SH-SY5Y (cell line): ENCODE results near the gene RAD54L2.

ENCODE experiments used
- GATA2 ChIP-seq: IDR thresholded peaks from 2 replicates; pipeline ENCODE4 v1.6.1; 2011; ENCODE audit warnings: mild to moderate bottlenecking, low read depth, low read length
- GATA3 ChIP-seq: IDR thresholded peaks from 2 replicates; pipeline ENCODE4 v1.6.1; 2011; ENCODE audit warnings: low read depth, mild to moderate bottlenecking, low read length, moderate library complexity

Gene RAD54L2, protein sequence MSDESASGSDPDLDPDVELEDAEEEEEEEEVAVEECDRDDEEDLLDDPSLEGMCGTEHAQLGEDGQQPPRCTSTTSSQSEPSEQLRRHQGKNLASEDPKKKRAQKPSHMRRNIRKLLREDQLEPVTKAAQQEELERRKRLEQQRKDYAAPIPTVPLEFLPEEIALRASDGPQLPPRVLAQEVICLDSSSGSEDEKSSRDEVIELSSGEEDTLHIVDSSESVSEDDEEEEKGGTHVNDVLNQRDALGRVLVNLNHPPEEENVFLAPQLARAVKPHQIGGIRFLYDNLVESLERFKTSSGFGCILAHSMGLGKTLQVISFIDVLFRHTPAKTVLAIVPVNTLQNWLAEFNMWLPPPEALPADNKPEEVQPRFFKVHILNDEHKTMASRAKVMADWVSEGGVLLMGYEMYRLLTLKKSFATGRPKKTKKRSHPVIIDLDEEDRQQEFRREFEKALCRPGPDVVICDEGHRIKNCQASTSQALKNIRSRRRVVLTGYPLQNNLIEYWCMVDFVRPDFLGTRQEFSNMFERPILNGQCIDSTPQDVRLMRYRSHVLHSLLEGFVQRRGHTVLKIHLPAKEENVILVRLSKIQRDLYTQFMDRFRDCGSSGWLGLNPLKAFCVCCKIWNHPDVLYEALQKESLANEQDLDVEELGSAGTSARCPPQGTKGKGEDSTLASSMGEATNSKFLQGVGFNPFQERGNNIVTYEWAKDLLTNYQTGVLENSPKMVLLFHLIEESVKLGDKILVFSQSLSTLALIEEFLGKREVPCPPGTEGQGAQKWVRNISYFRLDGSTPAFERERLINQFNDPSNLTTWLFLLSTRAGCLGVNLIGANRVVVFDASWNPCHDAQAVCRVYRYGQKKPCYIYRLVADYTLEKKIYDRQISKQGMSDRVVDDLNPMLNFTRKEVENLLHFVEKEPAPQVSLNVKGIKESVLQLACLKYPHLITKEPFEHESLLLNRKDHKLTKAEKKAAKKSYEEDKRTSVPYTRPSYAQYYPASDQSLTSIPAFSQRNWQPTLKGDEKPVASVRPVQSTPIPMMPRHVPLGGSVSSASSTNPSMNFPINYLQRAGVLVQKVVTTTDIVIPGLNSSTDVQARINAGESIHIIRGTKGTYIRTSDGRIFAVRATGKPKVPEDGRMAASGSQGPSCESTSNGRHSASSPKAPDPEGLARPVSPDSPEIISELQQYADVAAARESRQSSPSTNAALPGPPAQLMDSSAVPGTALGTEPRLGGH (N-terminal part only)

GRCh38 chr3:51538459-51539290, at the start of gene RAD54L2:
TSS of gene RAD54L2 (plus strand) at chr3:51538719. CDS start at chr3:51590421, 51,702 bp downstream.
- no peak for TF ChIP-seq GATA3
- TF ChIP-seq GATA2 = no peak

GRCh38 chr3:51498876-51499738, 39.4 kb upstream of the RAD54L2 start:
- no peak for TF ChIP-seq GATA3
- TF ChIP-seq GATA2 = no peak

GRCh38 chr3:51500632-51501131, 37.8 kb upstream of the RAD54L2 start:
- TF ChIP-seq GATA2 (no peak), GATA3 (no peak)

DNA sequence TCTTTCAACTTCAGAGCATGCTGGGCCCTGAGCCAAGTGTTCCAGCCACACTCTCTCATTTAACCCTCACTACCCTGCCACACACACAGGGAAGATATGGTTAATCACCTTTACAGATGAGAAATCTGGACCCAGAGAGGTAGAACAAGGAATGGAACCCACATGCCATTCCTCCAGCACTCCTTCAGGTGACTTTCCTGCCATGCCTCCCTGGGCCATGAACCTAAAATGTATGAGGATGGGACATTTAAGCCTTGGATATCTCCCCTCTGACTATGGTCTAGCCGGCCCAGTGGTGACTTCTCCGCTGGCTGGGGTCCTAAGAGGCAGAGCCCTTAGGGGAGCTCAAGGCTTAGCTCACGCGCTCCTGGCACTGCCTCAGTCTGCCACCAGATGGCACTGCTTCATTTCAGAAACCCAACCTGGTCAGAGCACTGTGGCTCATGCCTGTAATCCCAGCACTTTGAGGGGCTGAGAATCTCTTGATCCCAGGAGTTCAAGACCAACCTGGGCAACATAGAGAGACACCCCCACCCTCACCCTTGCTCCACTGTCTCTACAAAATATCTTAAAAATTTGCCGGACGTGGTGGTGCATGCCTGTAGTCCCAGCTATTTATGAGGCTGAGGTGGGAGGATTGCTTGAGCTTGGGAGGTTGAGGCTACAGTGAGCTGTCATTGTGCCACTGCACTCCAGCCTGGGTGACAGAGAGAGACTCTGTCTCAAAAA, 36.5 kb upstream of the RAD54L2 start:
- TF ChIP-seq GATA3 = no peak
- TF ChIP-seq GATA2 = no peak

GRCh38 chr3:51502562-51502910, 36.0 kb upstream of the RAD54L2 start:
- no peak for TF ChIP-seq GATA3
- no peak for TF ChIP-seq GATA2

DNA sequence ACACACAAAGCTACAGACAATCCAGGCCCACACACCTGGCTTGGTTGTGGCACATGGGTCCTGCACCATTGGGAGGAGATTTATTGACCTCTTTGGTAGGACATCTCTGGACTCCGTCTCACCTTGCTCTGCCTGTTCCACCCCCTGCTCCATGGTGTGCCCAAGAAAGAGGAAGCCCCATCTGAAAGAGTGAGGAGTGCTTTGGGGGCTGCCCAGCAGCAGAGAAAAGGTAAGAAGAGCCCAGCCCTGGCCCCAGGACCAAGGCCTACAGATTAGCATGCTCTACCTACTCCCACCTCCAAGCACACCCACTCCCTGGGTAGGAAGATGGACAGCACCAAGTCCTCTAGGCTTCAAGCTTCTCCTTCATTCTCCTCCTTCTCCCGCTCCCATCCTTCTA, 35.5 kb upstream of the RAD54L2 start:
- TF ChIP-seq GATA3 = no peak
- TF ChIP-seq GATA2 = no peak

DNA sequence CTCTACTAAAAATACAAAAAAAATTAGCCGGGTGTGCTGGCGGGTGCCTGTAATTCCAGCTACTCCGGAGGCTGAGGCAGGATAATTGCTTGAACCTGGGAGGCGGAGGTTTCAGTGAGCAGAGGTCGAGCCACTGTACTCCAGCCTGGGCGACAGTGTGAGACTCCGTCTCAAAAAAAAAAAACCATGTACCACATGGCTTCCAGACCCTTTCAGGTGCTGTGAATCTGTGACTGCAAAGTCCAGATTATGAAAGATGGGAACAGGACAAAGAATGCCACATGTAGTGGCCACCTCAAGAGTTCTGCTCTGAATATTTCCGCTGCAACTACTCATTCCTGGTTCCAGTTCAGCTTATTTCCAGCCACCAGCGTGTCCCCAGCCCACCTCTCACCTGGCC, 30.3 kb upstream of the RAD54L2 start:
- TF ChIP-seq GATA3 = no peak

GRCh38 chr3:51510996-51511395, 27.5 kb upstream of the RAD54L2 start:
- TF ChIP-seq GATA3 = no peak

DNA sequence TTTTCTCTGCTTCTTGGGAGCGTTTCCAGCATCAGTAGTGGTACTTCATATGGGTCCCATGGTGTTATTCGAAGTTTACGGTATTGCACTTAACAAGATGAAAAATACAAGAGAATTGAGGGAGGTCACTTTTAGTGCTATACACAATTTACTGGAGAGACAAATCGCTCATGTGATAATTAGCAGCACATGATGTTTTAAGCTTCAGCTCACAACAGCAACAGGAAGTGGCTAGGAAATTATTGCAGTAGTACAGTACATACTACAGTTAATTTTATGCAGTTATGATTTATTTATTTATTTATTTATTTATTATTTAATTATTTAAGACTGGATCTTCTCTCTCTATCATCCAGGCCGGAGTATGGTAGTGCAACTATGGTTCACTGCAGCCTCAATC, 24.3 kb upstream of the RAD54L2 start:
- TF ChIP-seq GATA2 = no peak

- TF ChIP-seq GATA3 = no peak
- TF ChIP-seq GATA2 = no peak
These were observed 18.7 kb upstream of the RAD54L2 start for GRCh38 chr3:51519848-51520247.

GRCh38 chr3:51522273-51522962, 16.1 kb upstream of the RAD54L2 start:
- TF ChIP-seq GATA3 (no peak), GATA2 (no peak)
